ENCODE results near the gene MAD2L1BP. TPM values are rescaled to one million over a fixed set of nuclear protein-coding genes. Genes with fewer than 3 reads are reported as not detected.

Gene MAD2L1BP
- total and polyA plus RNA-seq, 2 of the 13 experiments (the other 11 are each of a cell fraction or from before 2014, with no cell fraction given): 54.2 to 55.5 TPM

DNA sequence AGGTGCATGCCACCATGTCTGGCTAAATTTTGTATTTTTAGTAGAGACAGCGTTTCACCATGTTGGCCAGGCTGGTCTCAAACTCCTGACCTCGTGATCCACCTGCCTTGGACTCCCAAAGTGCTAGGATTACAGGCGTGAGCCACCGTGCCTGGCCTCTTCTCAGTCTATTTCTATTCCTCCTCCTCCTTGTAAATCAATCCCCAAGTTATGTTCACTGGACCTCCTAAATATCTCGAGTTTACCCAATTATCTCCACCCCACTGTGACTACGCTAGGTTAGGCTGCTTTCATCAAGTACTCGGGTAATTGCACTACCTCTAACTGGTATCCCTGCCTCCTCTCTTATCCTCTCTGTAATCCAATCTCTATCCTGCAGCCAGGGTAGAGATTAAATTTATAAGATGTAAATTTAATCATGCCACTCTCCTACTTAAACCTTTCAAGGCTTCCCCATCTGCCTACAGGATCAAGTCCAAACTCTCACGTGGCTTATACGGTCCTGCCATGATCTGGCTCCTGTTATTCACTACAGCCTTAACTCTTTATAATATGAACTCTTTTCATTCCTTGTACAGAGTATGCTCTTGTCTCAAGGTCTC, 837 bp upstream of the MAD2L1BP start:
- in situ Hi-C loops (cut with HindIII; ENCODE audit: extremely low pct_ligation_motif_present, low pct_unique_long_range_greater_than_20kb): no loop called here

DNA sequence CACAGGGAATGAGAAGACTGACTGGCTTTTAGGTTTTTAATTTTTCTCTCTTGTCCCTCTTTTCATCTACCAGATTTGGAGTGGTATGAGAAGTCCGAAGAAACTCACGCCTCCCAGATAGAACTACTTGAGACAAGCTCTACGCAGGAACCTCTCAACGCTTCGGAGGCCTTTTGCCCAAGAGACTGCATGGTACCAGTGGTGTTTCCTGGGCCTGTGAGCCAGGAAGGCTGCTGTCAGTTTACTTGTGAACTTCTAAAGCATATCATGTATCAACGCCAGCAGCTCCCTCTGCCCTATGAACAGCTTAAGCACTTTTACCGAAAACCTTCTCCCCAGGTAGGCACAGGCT, 644 bp downstream of the MAD2L1BP start:
- H2AFZ ChIP-seq (ENCODE audit: low read length): no peak overlapping the region
- no peaks in the 10 kb centered on the region; a peak in 1 of 5 replicates for H3K27me3 ChIP-seq (ENCODE audit: control insufficient read depth in 1 of 2, insufficient read depth in 2 of 2, low read length in 2 of 2)
- H3K4me2 ChIP-seq (ENCODE audit: low read depth, low read length): peak overlapping the region; percentile 98
- CTCF ChIA-PET (ENCODE audit: low intra/inter-chr PET ratio, low total read pairs): no interaction called here
- peaks cover 40% of the 10 kb centered on the region for H3K4me1 ChIP-seq (ENCODE audit: insufficient read depth, low read length)
- H3K4me3 ChIP-seq (replicated peaks in 1 of 3; ENCODE audit: insufficient read depth in 1 of 3, low read depth in 2 of 3, low read length in 3 of 3): peak overlapping the region; percentile 83 to 98 (median 88)
- H3K9ac ChIP-seq (ENCODE audit: insufficient read depth, low read depth, low read length): peak overlapping the region; percentile 91
- H4K20me1 ChIP-seq (ENCODE audit: insufficient read depth, low read length): no peaks in the 10 kb centered on the region
- POLR2A ChIA-PET: interaction anchor here (0.6 to 2.6 kb wide), 10 partner anchors 9 to 1693 kb away, joined by 3 to 32 read pairs (median 6); partner anchors contain the start of genes POLH, RSPH9 and XPO5
- no peak for DNase-seq (ENCODE audit: low spot score)
- H3K36me3 ChIP-seq (replicated peaks in 1 of 2; ENCODE audit: control insufficient read depth in 1 of 2, insufficient read depth in 2 of 2, low read length in 2 of 2): peaks cover 10 to 26% of the 10 kb centered on the region in 2 experiments; a peak in 4 of 5 replicates
- ATAC-seq: peak; percentile 38
- H3K9me3 ChIP-seq (ENCODE audit: low read length): no peaks in the 10 kb centered on the region
- H3K27ac ChIP-seq (ENCODE audit: extremely low read length, insufficient read depth, low read length): peak overlapping the region; percentile 68
- peaks cover 30% of the 10 kb centered on the region for H3K79me2 ChIP-seq (ENCODE audit: insufficient read depth, low read length)
- 8% methylated on average over 7 of the region's 7 CpGs for WGBS (ENCODE audit: low lambda C conversion rate)
- intact Hi-C loops (cut with micrococcal nuclease; ENCODE audit: unreplicated experiment): no loop called here
- no TSS peak for BruUV-seq (replicated peaks)
- in situ Hi-C loops (cut with HindIII; ENCODE audit: extremely low pct_ligation_motif_present, low pct_unique_long_range_greater_than_20kb): no loop called here
- no peak for FAIRE-seq
- TF ChIP-seq, protein P1, sequence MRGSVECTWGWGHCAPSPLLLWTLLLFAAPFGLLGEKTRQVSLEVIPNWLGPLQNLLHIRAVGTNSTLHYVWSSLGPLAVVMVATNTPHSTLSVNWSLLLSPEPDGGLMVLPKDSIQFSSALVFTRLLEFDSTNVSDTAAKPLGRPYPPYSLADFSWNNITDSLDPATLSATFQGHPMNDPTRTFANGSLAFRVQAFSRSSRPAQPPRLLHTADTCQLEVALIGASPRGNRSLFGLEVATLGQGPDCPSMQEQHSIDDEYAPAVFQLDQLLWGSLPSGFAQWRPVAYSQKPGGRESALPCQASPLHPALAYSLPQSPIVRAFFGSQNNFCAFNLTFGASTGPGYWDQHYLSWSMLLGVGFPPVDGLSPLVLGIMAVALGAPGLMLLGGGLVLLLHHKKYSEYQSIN (CRISPR knock-in tag; IDR thresholded peaks at IDR 0.05; ENCODE audit: borderline replicate concordance): 0 out of 2 replicates have a peak, but pooled peaks have one; percentile 7
- TF ChIP-seq, protein P2, sequence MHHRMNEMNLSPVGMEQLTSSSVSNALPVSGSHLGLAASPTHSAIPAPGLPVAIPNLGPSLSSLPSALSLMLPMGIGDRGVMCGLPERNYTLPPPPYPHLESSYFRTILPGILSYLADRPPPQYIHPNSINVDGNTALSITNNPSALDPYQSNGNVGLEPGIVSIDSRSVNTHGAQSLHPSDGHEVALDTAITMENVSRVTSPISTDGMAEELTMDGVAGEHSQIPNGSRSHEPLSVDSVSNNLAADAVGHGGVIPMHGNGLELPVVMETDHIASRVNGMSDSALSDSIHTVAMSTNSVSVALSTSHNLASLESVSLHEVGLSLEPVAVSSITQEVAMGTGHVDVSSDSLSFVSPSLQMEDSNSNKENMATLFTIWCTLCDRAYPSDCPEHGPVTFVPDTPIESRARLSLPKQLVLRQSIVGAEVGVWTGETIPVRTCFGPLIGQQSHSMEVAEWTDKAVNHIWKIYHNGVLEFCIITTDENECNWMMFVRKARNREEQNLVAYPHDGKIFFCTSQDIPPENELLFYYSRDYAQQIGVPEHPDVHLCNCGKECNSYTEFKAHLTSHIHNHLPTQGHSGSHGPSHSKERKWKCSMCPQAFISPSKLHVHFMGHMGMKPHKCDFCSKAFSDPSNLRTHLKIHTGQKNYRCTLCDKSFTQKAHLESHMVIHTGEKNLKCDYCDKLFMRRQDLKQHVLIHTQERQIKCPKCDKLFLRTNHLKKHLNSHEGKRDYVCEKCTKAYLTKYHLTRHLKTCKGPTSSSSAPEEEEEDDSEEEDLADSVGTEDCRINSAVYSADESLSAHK (CRISPR knock-in tag; IDR thresholded peaks at IDR 0.05; ENCODE audit: borderline replicate concordance): 0 out of 2 replicates have a peak, but pooled peaks have one; percentile 12
- peak; percentile 43; the same call in 1 of the 2 replicates for TF ChIP-seq ZNF709 (CRISPR knock-in tag; IDR thresholded peaks at IDR 0.05)
- TF ChIP-seq ELF4 (CRISPR knock-in tag; IDR thresholded peaks at IDR 0.05; ENCODE audit: borderline replicate concordance): peak; percentile 4; the same call in 1 of the 2 replicates
- TF ChIP-seq, protein P3, sequence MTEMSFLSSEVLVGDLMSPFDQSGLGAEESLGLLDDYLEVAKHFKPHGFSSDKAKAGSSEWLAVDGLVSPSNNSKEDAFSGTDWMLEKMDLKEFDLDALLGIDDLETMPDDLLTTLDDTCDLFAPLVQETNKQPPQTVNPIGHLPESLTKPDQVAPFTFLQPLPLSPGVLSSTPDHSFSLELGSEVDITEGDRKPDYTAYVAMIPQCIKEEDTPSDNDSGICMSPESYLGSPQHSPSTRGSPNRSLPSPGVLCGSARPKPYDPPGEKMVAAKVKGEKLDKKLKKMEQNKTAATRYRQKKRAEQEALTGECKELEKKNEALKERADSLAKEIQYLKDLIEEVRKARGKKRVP (CRISPR knock-in tag; IDR thresholded peaks at IDR 0.05): 0 out of 4 replicates have a peak, but pooled peaks of 1 of the 2 experiments have one; percentile 14
- TF ChIP-seq ZNF484 (CRISPR knock-in tag; IDR thresholded peaks at IDR 0.05; ENCODE audit: borderline replicate concordance, low read depth): 0 out of 2 replicates have a peak, but pooled peaks have one; percentile 14
- no peak for TF ChIP-seq ERF (CRISPR knock-in tag; IDR thresholded peaks at IDR 0.05)
- 0 out of 2 replicates have a peak, but pooled peaks have one; percentile 8 for TF ChIP-seq ZNF430 (CRISPR knock-in tag; IDR thresholded peaks at IDR 0.05)

More for the DNA sequence above, 837 bp upstream of the MAD2L1BP start:
- DNase-seq (ENCODE audit: low spot score): no peak
- Histone ChIP-seq H3K4me2 (ENCODE audit: low read depth, low read length) (peak overlapping the region; percentile 98), H3K9ac (ENCODE audit: insufficient read depth, low read depth, low read length) (peak overlapping the region; percentile 91; the same call in 1 of the 2 replicates), H3K4me3 (replicated peaks in 1 of 3; ENCODE audit: insufficient read depth in 1 of 3, low read depth in 2 of 3, low read length in 3 of 3) (peak overlapping the region in 1 of 3 experiments; percentile 98; a peak in 1 of 6 replicates), H3K4me1 (ENCODE audit: insufficient read depth, low read length) (peaks cover 52% of the 10 kb centered on the region), H4K20me1 (ENCODE audit: insufficient read depth, low read length) (no peaks in the 10 kb centered on the region), H2AFZ (ENCODE audit: low read length) (peak overlapping the region; percentile 74), H3K79me2 (ENCODE audit: insufficient read depth, low read length) (peaks cover 30% of the 10 kb centered on the region), H3K9me3 (ENCODE audit: low read length) (no peaks in the 10 kb centered on the region), H3K36me3 (replicated peaks in 1 of 2; ENCODE audit: control insufficient read depth in 1 of 2, insufficient read depth in 2 of 2, low read length in 2 of 2) (peaks cover 2 to 12% of the 10 kb centered on the region in 2 experiments; a peak in 4 of 5 replicates), H3K27me3 (ENCODE audit: control insufficient read depth in 1 of 2, insufficient read depth in 2 of 2, low read length in 2 of 2) (no peaks in the 10 kb centered on the region; a peak in 1 of 5 replicates), H3K27ac (ENCODE audit: extremely low read length, insufficient read depth, low read length) (peak overlapping the region; percentile 68)
- intact Hi-C loops (cut with micrococcal nuclease; ENCODE audit: unreplicated experiment): no loop called here
- POLR2A ChIA-PET: interaction anchor here (0.6 to 2.6 kb wide), 21 partner anchors 8 to 558 kb away, joined by 3 to 32 read pairs (median 3); partner anchors contain the start of genes POLH, RSPH9, VEGFA and XPO5
- CTCF ChIA-PET (ENCODE audit: low intra/inter-chr PET ratio, low total read pairs): no interaction called here
- no peak for TF ChIP-seq HOXD1 (CRISPR knock-in tag; IDR thresholded peaks at IDR 0.05)
- 0 out of 2 replicates have a peak, but pooled peaks have one; percentile 4 for TF ChIP-seq AKAP8 (CRISPR knock-in tag; IDR thresholded peaks at IDR 0.05)
- no peak for TF ChIP-seq MTA3 (CRISPR knock-in tag; IDR thresholded peaks at IDR 0.05)
- TF ChIP-seq ZNF678 (CRISPR knock-in tag; IDR thresholded peaks at IDR 0.05): no peak
- TF ChIP-seq, protein P4, sequence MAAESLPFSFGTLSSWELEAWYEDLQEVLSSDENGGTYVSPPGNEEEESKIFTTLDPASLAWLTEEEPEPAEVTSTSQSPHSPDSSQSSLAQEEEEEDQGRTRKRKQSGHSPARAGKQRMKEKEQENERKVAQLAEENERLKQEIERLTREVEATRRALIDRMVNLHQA (CRISPR knock-in tag; IDR thresholded peaks at IDR 0.05): no peak
- 80% methylated on average over 9 of the region's 9 CpGs for WGBS (ENCODE audit: low lambda C conversion rate)
- no peak for ATAC-seq
- BruUV-seq (replicated peaks): no TSS peak
- FAIRE-seq: no peak
